Lower leg skin (tissue), 4 donors: Measurements from ENCODE around the gene RNU1-1. TPM values are rescaled to one million over a fixed set of nuclear protein-coding genes. Genes with fewer than 3 reads are reported as not detected.
A peak's percentile ranks its signal among the peaks of the same experiment; 100 is the strongest.
"Not testable (repeated sequence)": the region's sequence is repeated elsewhere in the genome, so short reads cannot be mapped to it uniquely, and the experiment has no call there.

ENCODE experiments used
- DNase-seq, 2 donors: peaks; one replicate each; pipeline ENCODE4 v3.0.0-alpha.2; 2019; ENCODE audit warnings: low spot score in 2 of 2
- H3K4me3 ChIP-seq: fragments of 200-600 bp; sonication (generic); 2 replicates; pipeline ENCODE4 v1.5.1; 2017; ENCODE audit warnings: mild to moderate bottlenecking, low read depth; ENCODE audit not compliant: poor library complexity, severe bottlenecking
- POLR2A ChIP-seq, 2 donors: fragments of 450-650 bp; IDR thresholded peaks; one replicate each; pipeline ENCODE4 v1.6.1; 2016 to 2017; ENCODE audit warnings: antibody characterized with exemption in 2 of 2, mild to moderate bottlenecking in 1 of 2, moderate library complexity in 1 of 2
- WGBS, 2 donors: methylation state at CpG; one replicate each; pipeline ENCODE4 v1.1.5; 2018; 5-methylcytosine and 5-hydroxymethylcytosine counted together
- intact Hi-C: fragments of 100-400 bp; cut with DNase I; formaldehyde crosslinking; loops from one replicate; pipeline ENCODE4 v1.15.0; 2023; ENCODE audit warnings: low total_unique reads
- total RNA-seq, 4 donors: library from RNA; depleted of rRNA; stranded (reverse); fragments of >200 nt; gene quantifications; one replicate each; pipeline ENCODE4 v1.1.0, GENCODE V29; 2016
- TF ChIP-seq, protein P1 (sequence below), 3 donors: fragments of 450-650 bp; IDR thresholded peaks; one replicate each; pipeline ENCODE4 v1.5.1; 2016; ENCODE audit warnings: antibody characterized with exemption in 3 of 3, mild to moderate bottlenecking in 3 of 3, moderate library complexity in 2 of 3

RNU1-1 gene
- total RNA-seq, 4 donors from 2014 or later: under 0.01 TPM; not detected in 1

DNA sequence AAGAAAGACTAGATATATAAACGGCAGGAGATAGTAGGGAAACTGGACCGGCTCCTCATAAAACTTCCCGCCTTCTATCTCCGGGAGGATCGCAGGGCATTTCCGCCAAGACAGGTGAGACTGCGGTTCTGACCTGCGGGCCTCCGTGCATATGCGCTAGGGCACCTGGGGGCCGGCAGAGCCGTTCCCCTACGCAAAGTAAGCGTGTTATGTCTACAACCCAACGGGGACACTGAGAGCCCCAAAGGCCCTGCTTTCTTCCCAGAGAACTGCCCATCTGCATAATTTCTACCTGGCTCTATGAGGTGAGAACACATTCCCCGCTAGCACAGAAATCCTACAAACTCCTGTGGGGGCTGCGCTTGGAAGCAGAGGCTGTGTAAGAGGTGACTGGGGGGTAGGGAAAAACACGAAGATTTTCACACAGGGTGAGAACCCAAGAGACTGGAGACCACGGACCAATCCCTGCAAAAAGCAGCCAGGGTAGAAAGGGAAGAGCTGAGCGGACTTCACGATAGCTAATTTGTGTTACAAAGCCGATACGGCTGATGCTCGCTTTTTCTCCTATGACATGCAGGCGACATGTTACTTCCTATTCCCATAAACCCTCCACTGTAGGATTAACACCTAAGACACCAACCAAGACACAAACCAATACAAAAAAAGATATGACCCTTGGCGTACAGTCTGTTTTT, 526 bp downstream of the RNU1-1 start:
- WGBS, 2 donors: 2 to 4% methylated on average over 11 to 24 of the region's 26 CpGs
- H3K4me3 ChIP-seq, DNase-seq, intact Hi-C loops: not testable (repeated sequence)

DNA sequence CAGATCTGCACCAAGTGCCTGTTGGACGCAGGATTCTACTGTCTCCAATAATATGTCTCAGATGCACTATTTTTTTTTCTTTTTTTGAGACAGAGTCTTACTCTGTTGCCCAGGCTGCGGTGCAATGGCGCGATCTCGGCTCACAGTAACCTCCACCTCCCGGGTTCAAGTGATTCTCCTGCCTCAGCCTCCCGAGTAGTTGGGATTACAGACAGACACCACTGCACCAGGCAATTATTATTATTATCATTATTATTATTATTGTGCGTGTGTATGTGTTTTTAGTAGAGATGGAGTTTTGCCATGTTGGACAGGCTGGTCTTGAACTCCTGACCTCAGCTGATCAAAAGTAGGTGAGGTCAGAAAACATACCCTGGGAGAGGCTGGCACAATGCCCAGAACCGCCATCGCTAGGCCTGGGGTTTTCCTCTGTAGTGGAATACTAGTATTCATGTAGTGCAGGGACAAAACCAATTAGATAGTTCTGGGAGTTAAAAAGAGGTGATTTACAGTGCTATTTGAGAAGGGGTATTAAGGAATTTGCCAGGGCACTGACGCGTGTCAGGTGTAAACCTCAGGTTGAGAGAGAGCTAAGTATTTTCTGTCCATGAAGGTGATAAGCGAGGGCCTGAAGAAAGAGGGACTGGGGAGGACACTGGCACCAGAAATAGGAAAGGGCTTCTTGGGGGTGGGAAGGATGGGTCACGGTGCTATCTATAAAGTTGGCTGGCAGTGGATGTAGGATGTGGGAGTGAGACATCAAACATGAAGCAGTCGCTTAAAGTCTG, 1.3 kb downstream of the RNU1-1 start:
- peak in 1 of 2 donors; percentile 94 for DNase-seq
- WGBS, 2 donors: 71 to 73% methylated on average over 13 to 14 of the region's 15 CpGs
- intact Hi-C loops, H3K4me3 ChIP-seq: not testable (repeated sequence)

DNA sequence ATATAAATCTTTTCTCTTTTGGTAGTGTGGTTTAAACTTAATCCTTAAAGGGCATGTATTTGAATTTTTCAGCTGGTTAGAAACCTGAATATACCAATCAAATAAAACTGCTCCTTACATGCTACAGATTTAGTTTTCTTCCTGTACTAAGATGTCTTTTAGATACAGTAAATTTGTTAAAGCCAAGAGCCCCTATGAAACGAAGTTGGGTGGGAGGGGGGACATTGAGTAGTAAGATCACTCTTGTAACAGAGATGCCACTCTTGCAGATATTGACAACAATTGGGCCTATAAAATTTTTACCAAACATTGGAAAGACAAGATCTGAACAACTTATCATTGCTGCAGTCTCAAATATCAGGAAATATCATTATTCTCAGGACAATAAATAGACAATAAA, 2.2 kb downstream of the RNU1-1 start:
- intact Hi-C loops, H3K4me3 ChIP-seq: not testable (repeated sequence)
- WGBS, 2 donors: 54 to 64% methylated on average over 1 of the region's 1 CpG
- peak in 1 of 2 donors; percentile 20 for DNase-seq

DNA sequence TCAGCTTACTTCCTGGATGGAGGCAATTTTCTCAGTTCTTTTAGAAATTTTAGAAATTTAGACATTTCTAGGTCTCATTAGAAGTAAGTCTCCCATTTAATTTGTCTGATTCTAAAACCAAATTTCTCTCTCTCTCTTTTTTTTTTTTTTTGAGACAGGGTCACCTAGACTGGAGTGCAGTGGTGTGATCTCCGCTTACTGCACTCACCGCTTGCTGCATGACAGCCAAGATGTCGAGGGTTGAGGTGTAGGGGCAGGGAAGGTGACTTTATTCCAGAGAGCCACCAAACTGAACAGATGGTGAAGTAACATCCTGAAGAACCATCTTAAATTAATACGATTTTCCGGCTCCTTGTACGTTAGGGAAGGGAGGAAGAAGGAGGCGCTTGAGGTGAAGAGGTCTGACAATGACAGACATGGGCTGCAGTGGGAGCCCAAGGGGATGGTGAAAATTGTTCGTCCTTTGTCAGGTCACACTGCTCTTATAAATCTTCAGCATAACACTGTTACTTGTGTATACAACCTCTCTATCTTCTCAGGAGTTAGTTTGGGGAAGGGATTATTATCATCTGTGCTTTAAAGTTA, 5.1 kb downstream of the RNU1-1 start:
- 87 to 90% methylated on average over 8 of the region's 8 CpGs for WGBS, 2 donors
- H3K4me3 ChIP-seq, intact Hi-C loops: not testable (repeated sequence)
- peak in 1 of 2 donors; percentile 86 for DNase-seq

DNA sequence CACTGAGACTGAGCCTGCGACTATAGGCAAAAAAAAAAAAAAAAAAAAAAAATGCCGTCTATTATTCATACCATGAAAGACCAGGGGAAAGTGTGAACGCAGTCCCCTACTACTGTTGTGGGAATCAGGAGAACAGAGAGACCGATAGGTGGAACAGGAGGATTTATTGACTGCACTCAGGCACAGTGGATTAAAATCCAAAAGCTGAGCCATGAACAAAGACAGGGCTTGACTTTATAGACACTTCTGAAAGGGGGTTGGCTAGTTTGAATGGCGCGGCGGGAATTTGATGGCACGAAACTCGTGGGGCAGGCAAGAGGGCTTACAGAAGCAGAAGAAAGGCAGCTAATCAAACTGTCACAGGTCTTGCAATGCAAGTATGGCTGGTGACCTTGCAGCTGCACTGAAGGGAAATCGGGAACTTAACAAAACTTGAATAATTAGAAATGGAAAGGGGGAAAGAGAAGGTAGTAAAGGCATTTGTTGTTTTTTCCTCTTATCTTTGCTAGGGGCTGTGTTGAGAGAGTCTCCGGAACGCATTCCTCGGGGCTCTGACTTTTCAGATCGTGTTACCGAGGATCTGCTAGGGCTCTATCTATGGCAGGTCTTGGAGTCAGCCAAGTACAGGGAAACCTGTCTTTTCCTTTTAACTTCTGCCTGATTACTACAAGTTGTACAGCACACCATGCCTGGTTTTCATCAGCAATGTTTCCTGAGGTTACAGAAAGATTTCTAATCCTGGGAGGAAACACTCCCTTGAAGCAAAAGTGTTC, 7.5 kb downstream of the RNU1-1 start:
- intact Hi-C loops, H3K4me3 ChIP-seq: not testable (repeated sequence)
- DNase-seq: peak in 1 of 2 donors; percentile 43
- 73 to 76% methylated on average over 15 of the region's 15 CpGs for WGBS, 2 donors

DNA sequence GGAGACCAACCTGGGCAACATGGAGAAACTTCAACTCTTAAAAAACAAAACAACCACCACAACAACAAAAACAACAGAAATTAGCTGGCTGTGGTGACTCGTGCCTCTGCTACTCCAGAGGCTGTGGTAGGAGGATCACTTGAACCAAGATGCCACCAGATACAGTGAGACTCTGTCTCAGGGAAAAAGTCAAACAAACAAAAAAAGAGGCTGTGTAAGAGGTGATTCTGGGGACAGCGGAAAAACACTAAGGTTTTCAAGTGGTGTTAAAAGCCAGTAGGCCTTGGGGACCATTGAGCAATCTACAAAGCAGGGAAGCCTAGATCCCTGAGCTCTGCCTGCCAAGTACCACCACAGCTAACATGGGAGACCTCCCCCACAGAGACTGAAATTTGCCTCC, 8.2 kb downstream of the RNU1-1 start:
- intact Hi-C loops, H3K4me3 ChIP-seq: not testable (repeated sequence)
- peak in 1 of 2 donors; percentile 7 for DNase-seq
- 90 to 96% methylated on average over 2 of the region's 2 CpGs for WGBS, 2 donors

DNA sequence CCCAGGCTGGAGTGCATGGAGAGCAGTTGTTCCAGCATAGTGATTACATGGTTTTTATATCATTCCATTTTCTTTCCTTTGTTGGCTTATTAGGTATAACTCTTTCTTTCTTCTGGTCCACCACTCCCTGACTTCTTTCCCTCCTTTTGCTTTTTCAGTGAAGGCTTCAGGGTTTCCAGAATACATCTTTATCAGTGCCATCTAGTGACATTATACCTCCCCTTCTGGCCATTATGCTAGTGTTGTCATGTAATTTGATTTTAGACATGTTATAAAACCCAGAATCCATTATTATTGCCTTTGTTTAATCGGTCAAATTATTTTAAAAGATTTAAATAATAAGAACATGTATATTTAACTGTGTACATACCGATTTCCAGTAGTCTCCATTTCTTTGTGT, 10.6 kb downstream of the RNU1-1 start:
- intact Hi-C loops: no loop called here
- TF ChIP-seq, protein P1, sequence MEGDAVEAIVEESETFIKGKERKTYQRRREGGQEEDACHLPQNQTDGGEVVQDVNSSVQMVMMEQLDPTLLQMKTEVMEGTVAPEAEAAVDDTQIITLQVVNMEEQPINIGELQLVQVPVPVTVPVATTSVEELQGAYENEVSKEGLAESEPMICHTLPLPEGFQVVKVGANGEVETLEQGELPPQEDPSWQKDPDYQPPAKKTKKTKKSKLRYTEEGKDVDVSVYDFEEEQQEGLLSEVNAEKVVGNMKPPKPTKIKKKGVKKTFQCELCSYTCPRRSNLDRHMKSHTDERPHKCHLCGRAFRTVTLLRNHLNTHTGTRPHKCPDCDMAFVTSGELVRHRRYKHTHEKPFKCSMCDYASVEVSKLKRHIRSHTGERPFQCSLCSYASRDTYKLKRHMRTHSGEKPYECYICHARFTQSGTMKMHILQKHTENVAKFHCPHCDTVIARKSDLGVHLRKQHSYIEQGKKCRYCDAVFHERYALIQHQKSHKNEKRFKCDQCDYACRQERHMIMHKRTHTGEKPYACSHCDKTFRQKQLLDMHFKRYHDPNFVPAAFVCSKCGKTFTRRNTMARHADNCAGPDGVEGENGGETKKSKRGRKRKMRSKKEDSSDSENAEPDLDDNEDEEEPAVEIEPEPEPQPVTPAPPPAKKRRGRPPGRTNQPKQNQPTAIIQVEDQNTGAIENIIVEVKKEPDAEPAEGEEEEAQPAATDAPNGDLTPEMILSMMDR (IDR thresholded peaks at IDR 0.05): no peak
- no peak for TF ChIP-seq POLR2A (IDR thresholded peaks at IDR 0.05)
- 67 to 70% methylated on average over 2 of the region's 2 CpGs for WGBS, 2 donors
- no peak overlapping the region for H3K4me3 ChIP-seq
- no peak for DNase-seq

DNA sequence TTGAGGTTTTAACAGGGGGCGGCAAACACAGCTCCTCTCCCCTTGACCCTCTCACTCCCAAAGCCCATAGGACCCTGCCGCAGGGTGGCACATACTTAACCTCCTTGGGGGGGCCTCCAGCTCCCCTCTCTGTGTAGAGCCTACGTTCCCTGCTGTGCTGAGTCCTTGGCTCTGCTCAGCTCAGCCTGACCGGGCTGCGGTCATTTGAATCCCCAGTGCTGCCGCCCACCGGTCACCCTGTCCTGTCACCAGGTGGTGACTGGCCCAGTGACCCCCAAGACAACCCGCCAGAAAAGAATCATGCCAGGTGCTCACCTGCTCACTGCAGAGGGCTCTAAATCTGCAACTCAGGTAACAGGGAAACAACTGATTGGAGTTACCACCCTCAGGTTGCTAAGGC, 12.6 kb downstream of the RNU1-1 start:
- H3K4me3 ChIP-seq, intact Hi-C loops: not testable (repeated sequence)
- 82 to 84% methylated on average over 7 to 8 of the region's 8 CpGs for WGBS, 2 donors
- DNase-seq: peak in 1 of 2 donors; percentile 78

DNA sequence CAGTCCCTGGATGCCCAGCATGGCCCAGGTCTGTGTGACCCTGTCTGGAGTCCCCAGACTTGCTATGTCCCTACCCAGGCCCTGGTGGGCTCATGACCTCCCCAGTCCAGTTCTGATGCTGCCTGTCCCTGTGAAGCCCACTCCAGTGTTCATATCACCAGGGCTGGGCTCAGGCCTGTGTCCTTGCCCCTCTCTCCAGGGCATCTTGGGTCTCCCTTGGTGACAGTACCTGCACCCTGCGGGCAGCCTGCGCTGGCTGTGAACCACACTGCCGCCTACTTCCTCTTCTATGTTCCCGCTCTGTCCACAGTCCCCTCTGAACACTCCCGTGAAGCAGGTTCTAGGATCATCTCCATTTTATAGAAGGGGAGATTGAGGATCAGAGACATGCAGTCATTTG, 13.1 kb downstream of the RNU1-1 start:
- 83 to 86% methylated on average over 5 of the region's 5 CpGs for WGBS, 2 donors
- H3K4me3 ChIP-seq, DNase-seq, intact Hi-C loops: not testable (repeated sequence)

DNA sequence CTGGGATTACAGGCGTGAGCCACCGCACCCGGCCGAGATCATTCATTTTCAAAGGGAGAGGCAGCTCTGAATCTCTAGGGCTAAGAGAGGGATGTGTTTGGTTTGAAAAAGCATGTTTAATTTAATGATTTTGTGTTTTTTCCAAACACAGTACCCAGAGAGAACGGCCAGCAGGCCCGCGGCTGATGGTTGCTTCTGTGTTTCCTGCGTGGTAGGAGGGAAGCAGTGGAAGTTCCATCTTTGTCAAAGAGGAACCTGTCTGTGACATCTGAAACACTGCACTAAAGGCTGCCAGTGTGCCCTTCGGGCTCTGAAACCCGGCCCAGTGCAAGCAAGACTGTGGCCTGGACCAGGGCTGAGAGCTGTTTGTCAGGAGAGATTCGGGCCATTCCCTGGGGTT, 13.6 kb downstream of the RNU1-1 start:
- H3K4me3 ChIP-seq, DNase-seq, intact Hi-C loops: not testable (repeated sequence)
- WGBS, 2 donors: 89% methylated on average over 11 of the region's 11 CpGs
